Measurements from ENCODE around the gene LRRK1.

GRCh38 chr15:101000271-101000681 lies 81.1 kb downstream of the LRRK1 start:
- no peak for TF ChIP-seq JUN (IDR thresholded peaks at IDR 0.05)
- no peak for TF ChIP-seq CTCF (IDR thresholded peaks at IDR 0.05)
- no peak for TF ChIP-seq NR3C1 (IDR thresholded peaks at IDR 0.05)

Data from A549 (cell line).